Loucy (cell line): ENCODE measurements around the gene STXBP6.

ENCODE experiments used
- EZH2phosphoT487 ChIP-seq: fragments of 200-600 bp; IDR thresholded peaks from 2 replicates; pipeline ENCODE4 v1.6.1; 2018; ENCODE audit warnings: antibody characterized with exemption, mild to moderate bottlenecking, moderate library complexity, borderline replicate concordance
- TF ChIP-seq, protein P1 (sequence below): fragments of 200-600 bp; sonication (generic); conservative IDR thresholded peaks from 2 replicates; pipeline ENCODE4 v1.5.1; 2014; ENCODE audit warnings: mild to moderate bottlenecking, antibody characterized with exemption, low read length

DNA sequence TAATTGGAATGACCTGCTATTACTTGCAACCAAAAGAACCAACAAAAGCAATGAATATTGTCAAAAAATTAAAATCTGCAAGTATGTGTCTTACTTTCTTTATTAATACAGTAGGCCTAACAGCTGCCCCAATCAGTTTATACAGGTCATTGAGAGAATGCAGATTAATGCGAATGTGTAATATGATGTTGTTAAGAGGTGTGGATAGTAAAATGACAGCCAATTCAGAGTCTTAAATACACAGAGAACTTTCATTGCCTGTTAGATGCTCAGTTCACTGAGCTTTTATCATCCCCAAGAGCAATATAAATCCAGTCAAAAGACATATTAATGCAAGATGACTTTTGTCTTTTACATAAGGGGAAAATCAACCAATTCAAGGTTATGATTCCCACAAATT is 58.7 kb downstream of the STXBP6 start:
- TF ChIP-seq EZH2phosphoT487: no peak
- TF ChIP-seq, protein P1, sequence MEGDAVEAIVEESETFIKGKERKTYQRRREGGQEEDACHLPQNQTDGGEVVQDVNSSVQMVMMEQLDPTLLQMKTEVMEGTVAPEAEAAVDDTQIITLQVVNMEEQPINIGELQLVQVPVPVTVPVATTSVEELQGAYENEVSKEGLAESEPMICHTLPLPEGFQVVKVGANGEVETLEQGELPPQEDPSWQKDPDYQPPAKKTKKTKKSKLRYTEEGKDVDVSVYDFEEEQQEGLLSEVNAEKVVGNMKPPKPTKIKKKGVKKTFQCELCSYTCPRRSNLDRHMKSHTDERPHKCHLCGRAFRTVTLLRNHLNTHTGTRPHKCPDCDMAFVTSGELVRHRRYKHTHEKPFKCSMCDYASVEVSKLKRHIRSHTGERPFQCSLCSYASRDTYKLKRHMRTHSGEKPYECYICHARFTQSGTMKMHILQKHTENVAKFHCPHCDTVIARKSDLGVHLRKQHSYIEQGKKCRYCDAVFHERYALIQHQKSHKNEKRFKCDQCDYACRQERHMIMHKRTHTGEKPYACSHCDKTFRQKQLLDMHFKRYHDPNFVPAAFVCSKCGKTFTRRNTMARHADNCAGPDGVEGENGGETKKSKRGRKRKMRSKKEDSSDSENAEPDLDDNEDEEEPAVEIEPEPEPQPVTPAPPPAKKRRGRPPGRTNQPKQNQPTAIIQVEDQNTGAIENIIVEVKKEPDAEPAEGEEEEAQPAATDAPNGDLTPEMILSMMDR: no peak
